GM12864 (cell line): ENCODE results near the gene SORCS1.

Source experiments
- DNase-seq: peaks from one replicate; pipeline ENCODE4 v3.0.0-alpha.2; 2011; ENCODE audit warnings: low read depth
- H3K4me3 ChIP-seq: 2 replicates; pipeline ENCODE4 v1.5.1; 2011; ENCODE audit warnings: mild to moderate bottlenecking, low read depth, low read length, control low read depth
- TF ChIP-seq, protein P1 (sequence below): IDR thresholded peaks from 2 replicates; pipeline ENCODE4 v1.5.1; 2011; ENCODE audit warnings: low read depth, mild to moderate bottlenecking, moderate library complexity, low read length, control low read depth, inconsistent platforms; ENCODE audit errors: missing control alignments

Gene SORCS1

DNA sequence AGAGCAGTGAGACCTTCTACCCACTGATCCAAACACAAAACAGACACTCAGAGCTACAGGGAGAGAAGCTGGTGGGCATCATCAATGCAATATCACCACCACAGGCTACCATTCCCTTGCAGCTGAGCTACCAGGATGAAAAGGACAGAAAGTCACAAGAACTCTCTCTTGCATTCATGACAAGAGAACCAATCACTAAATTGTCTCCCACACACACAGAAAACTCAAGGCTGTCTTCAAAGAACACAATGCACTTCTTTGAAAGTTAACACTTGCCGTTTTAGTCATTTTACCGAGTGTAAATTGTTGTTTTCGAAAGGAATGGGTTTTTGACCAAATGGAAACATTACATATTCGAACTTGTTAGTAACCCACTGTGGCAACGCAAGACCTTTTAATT, 626.6 kb downstream of the SORCS1 start:
- no peak for DNase-seq
- no peak overlapping the region for H3K4me3 ChIP-seq
- TF ChIP-seq, protein P1, sequence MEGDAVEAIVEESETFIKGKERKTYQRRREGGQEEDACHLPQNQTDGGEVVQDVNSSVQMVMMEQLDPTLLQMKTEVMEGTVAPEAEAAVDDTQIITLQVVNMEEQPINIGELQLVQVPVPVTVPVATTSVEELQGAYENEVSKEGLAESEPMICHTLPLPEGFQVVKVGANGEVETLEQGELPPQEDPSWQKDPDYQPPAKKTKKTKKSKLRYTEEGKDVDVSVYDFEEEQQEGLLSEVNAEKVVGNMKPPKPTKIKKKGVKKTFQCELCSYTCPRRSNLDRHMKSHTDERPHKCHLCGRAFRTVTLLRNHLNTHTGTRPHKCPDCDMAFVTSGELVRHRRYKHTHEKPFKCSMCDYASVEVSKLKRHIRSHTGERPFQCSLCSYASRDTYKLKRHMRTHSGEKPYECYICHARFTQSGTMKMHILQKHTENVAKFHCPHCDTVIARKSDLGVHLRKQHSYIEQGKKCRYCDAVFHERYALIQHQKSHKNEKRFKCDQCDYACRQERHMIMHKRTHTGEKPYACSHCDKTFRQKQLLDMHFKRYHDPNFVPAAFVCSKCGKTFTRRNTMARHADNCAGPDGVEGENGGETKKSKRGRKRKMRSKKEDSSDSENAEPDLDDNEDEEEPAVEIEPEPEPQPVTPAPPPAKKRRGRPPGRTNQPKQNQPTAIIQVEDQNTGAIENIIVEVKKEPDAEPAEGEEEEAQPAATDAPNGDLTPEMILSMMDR: no peak

GRCh38 chr10:106535304-106535953, 629.1 kb downstream of the SORCS1 start:
- no peak overlapping the region for H3K4me3 ChIP-seq
- DNase-seq: no peak
- TF ChIP-seq, protein P1: no peak

- TF ChIP-seq, protein P1: no peak
- no peak overlapping the region for H3K4me3 ChIP-seq
- no peak for DNase-seq
Observed at GRCh38 chr10:106534441-106534840, 630.1 kb downstream of the SORCS1 start.

DNA sequence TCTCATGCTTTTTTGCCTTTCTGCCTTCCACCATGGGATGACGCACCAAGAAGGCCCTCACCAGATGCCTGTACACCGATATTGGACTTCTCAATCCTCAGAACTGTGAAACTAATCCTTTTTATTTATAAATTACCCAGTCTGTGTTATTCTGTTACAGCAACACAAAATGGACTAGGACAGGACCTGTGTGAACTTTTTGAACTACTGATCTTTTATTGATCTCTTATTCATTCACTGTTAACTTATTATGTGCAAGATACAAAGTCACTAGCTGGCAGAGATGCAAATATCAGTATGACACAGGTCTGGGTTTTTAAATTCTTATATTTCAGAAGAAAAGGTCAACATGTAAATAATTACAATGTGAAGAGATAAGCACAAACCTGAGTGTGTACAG, 635.8 kb downstream of the SORCS1 start:
- TF ChIP-seq, protein P1: no peak

DNA sequence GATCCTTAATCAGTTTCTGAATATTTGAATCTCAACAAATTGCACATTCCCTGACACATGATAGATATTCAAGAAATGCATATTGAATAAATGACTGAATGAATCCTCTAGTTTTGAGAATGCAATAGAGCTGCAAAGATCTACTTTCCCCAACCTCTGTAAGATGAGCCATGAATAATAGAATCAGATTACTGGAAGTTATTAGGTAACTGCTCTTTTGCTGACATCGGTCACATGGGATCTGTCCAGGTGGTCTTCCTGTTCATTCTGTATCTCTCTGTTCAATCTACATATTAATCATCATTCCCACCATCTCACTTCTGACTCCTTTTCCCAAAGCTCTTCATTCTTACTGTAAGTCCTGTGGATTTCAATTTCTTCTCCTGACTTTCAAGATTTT, 638.7 kb downstream of the SORCS1 start:
- TF ChIP-seq, protein P1: no peak
- DNase-seq: no peak
- H3K4me3 ChIP-seq: no peak overlapping the region

More for the DNA sequence above, 635.8 kb downstream of the SORCS1 start:
- no peak for DNase-seq
- H3K4me3 ChIP-seq: no peak overlapping the region
